Endothelial cell of umbilical vein (primary cell): Measurements from ENCODE around the gene FAM83C. TPM values are rescaled to one million over a fixed set of nuclear protein-coding genes. Genes with fewer than 3 reads are reported as not detected.

Experiments
- BruUV-seq: library from RNA; stranded (reverse); fragments of 400-500 nt; replicated peaks from 2 replicates; lab custom pipeline; 2021; lab: Mats Ljungman, UMichigan
- CTCF ChIA-PET: fragments of 300-600, 350-600 bp; sonication (Branson Sonifier 250); formaldehyde crosslinking; loops from one replicate; lab custom pipeline; 2021; ENCODE audit warnings: antibody characterized with exemption, inconsistent platforms; lab: Charles Lee
- POLR2A ChIA-PET: fragments of 300-600, 350-600 bp; sonication (Branson Sonifier 250); formaldehyde crosslinking; loops from one replicate; lab custom pipeline; 2021; ENCODE audit warnings: antibody characterized with exemption, inconsistent platforms; lab: Charles Lee
- DNase-seq: peaks from one replicate; pipeline ENCODE4 v3.0.0-alpha.2; 2011; ENCODE audit warnings: low read depth, low spot score
- FAIRE-seq: peaks from 2 replicates; lab custom pipeline; 2011; peaks lifted over from hg19 to GRCh38; lab: Jason Lieb, UNC
- H2AFZ ChIP-seq: 2 replicates; pipeline ENCODE4 v1.6.0; 2012; ENCODE audit warnings: low read depth, low read length, control low read depth, inconsistent platforms
- H3K27ac ChIP-seq: 2 replicates; pipeline ENCODE4 v1.5.1; 2011; ENCODE audit warnings: low read depth, mild to moderate bottlenecking, control low read depth, low read length, moderate library complexity; ENCODE audit not compliant: insufficient read depth
- H3K27me3 ChIP-seq, 2 experiments: 2 replicates each; pipeline versions ENCODE4 v1.6.0 to v1.6.1; 2011; ENCODE audit warnings: low read length in 2 of 2, mixed read lengths in 1 of 2; ENCODE audit not compliant: control insufficient read depth in 2 of 2, insufficient read depth in 2 of 2
- H3K36me3 ChIP-seq, 2 experiments: 2 replicates in 1 of 2; 3 replicates in 1 of 2; pipeline ENCODE4 v1.5.1; 2011; ENCODE audit warnings: low read length in 2 of 2, mild to moderate bottlenecking in 1 of 2, moderate library complexity in 1 of 2; ENCODE audit not compliant: control insufficient read depth in 2 of 2, insufficient read depth in 2 of 2; ENCODE audit errors: extremely low read depth in 1 of 2
- H3K4me1 ChIP-seq: 3 replicates; pipeline ENCODE4 v1.5.1; 2011; ENCODE audit warnings: mild to moderate bottlenecking, low read length; ENCODE audit not compliant: control insufficient read depth, insufficient read depth; ENCODE audit errors: extremely low read depth
- H3K4me2 ChIP-seq: 2 replicates; pipeline ENCODE4 v1.6.1; 2011; ENCODE audit warnings: low read length, control low read depth, mixed read lengths; ENCODE audit not compliant: insufficient read depth
- H3K4me3 ChIP-seq, 3 experiments: fragments of 200-600 bp in 1 of 3; sonication (generic), shearing (Covaris generic) in 1 of 3; replicated peaks in 1 of 3; 2 replicates each; pipeline ENCODE4 v1.5.1; 2011 to 2016; ENCODE audit warnings: control low read depth in 3 of 3, low read length in 3 of 3, mild to moderate bottlenecking in 2 of 3, inconsistent platforms in 1 of 3, low read depth in 1 of 3, moderate library complexity in 1 of 3; ENCODE audit not compliant: insufficient read depth in 1 of 3
- H3K79me2 ChIP-seq: 2 replicates; pipeline ENCODE4 v1.6.0; 2012; ENCODE audit warnings: low read length, inconsistent platforms; ENCODE audit not compliant: control insufficient read depth, insufficient read depth
- H3K9ac ChIP-seq: replicated peaks from 2 replicates; pipeline ENCODE3; 2011; ENCODE audit warnings: low read length, control low read depth; ENCODE audit not compliant: insufficient read depth; ENCODE audit errors: extremely low read depth
- H3K9me1 ChIP-seq: replicated peaks from 3 replicates; pipeline ENCODE4 v1.6.0; 2011; ENCODE audit warnings: mild to moderate bottlenecking, low read length; ENCODE audit not compliant: control insufficient read depth, insufficient read depth; ENCODE audit errors: extremely low read depth
- H3K9me3 ChIP-seq: replicated peaks from 2 replicates; pipeline ENCODE4 v1.5.1; 2012; ENCODE audit warnings: low read length, inconsistent platforms; ENCODE audit not compliant: control insufficient read depth, insufficient read depth
- H4K20me1 ChIP-seq: replicated peaks from 2 replicates; pipeline ENCODE3; 2011; ENCODE audit warnings: mild to moderate bottlenecking, low read length; ENCODE audit not compliant: control insufficient read depth, insufficient read depth; ENCODE audit errors: extremely low read depth
- EZH2 ChIP-seq: IDR thresholded peaks from 2 replicates; pipeline ENCODE4 v1.6.1; 2012; ENCODE audit warnings: borderline replicate concordance, low read depth, mild to moderate bottlenecking, moderate library complexity, low read length, inconsistent platforms; ENCODE audit not compliant: severe bottlenecking
- POLR2A ChIP-seq: IDR thresholded peaks from 2 replicates; pipeline ENCODE4 v1.6.1; 2012; ENCODE audit warnings: low read depth, mild to moderate bottlenecking, control low read depth, low read length
- POLR2AphosphoS5 ChIP-seq: IDR thresholded peaks from 2 replicates; pipeline ENCODE4 v1.6.1; 2012; ENCODE audit warnings: low read depth, mild to moderate bottlenecking, control low read depth, low read length, moderate library complexity; ENCODE audit not compliant: insufficient read depth
- dilution Hi-C: fragments of 300-500 bp; cut with MboI; formaldehyde crosslinking; loops from one replicate; pipeline ENCODE4 v1.15.0; 2019; ENCODE audit warnings: low sequenced_read_pairs; ENCODE audit not compliant: extremely low pct_ligation_motif_present
- intact Hi-C: fragments of 100-400 bp; cut with micrococcal nuclease; formaldehyde crosslinking; loops from one replicate; pipeline ENCODE4 v1.10.0; 2022
- polyA plus RNA-seq, 4 experiments: library from polyadenylated mRNA; depleted of rRNA in 3 of 4; stranded (reverse) in 3 of 4; unstranded in 1 of 4; fragments of >200 nt; gene quantifications; 2 replicates each; pipeline versions ENCODE4 v1.2.1 to v1.2.3, GENCODE V29; 2011 to 2012; ENCODE audit warnings: missing spikeins in 1 of 4
- total RNA-seq: library from RNA; stranded (reverse); gene quantifications from 2 replicates; pipeline ENCODE4 v1.2.3, GENCODE V29; 2021
- TF ChIP-seq, protein P1 (sequence below), 2 donors: IDR thresholded peaks; 1 replicate in 1 of 2; 2 replicates in 1 of 2; pipeline ENCODE4 v1.5.1; 2011; ENCODE audit warnings: low read length in 2 of 2, mild to moderate bottlenecking in 2 of 2, moderate library complexity in 2 of 2, control low read depth in 1 of 2, inconsistent platforms in 1 of 2, low read depth in 1 of 2; ENCODE audit not compliant: insufficient read depth in 1 of 2; ENCODE audit errors: extremely low read depth in 1 of 2

Gene FAM83C
- total and polyA plus RNA-seq, 2 donors (not counting 3 experiments of a cell fraction or from before 2014, with no cell fraction given) = not detected

GRCh38 chr20:35274172-35275092, 17.8 kb downstream of the FAM83C start:
- dilution Hi-C loops = loop anchor here (25.0 kb wide), 1 partner anchor 437 kb away; the partner anchor contains the start of gene NCOA6
- Histone ChIP-seq H3K9me3 (no peaks in the 10 kb centered on the region), H3K9me1 (no peaks in the 10 kb centered on the region), H3K36me3 (peaks cover 8 to 12% of the 10 kb centered on the region in 2 experiments), H3K9ac (no peak overlapping the region), H3K27me3 (no peaks in the 10 kb centered on the region), H3K79me2 (peaks cover 10% of the 10 kb centered on the region), H3K4me2 (no peak overlapping the region), H4K20me1 (no peaks in the 10 kb centered on the region), H3K27ac (no peak overlapping the region), H3K4me3 (no peak overlapping the region), H2AFZ (no peak overlapping the region), H3K4me1 (peaks cover 7% of the 10 kb centered on the region)
- FAIRE-seq = no peak
- TF ChIP-seq POLR2A = peak; percentile 9
- TF ChIP-seq EZH2 = no peak
- ChIA-PET POLR2A (interaction anchor here (1.3 kb wide), 1 partner anchor 10 kb away, joined by 3 read pairs; the partner anchor contains the start of gene EIF6), CTCF (interaction anchor here (0.8 to 1.7 kb wide), 2 partner anchors 165 to 178 kb away, joined by 3 to 5 read pairs; no protein-coding TSS in a partner anchor)
- intact Hi-C loops = no loop called here
- BruUV-seq = no TSS peak
- DNase-seq = no peak

- peaks cover 10% of the 10 kb centered on the region for H3K79me2 ChIP-seq
- no peak overlapping the region for H3K4me2 ChIP-seq
- H4K20me1 ChIP-seq = no peaks in the 10 kb centered on the region
- no peaks in the 10 kb centered on the region for H3K27me3 ChIP-seq
- DNase-seq (no peak), FAIRE-seq (no peak)
- H3K9ac ChIP-seq = no peak overlapping the region
- no peak overlapping the region for H3K4me3 ChIP-seq
- intact Hi-C loops = no loop called here
- no peaks in the 10 kb centered on the region for H3K9me1 ChIP-seq
- ChIA-PET POLR2A (interaction anchor here (0.6 kb wide), 1 partner anchor 48 kb away, joined by 3 read pairs; no protein-coding TSS in a partner anchor), CTCF (interaction anchor here (0.6 to 11.4 kb wide), 3 partner anchors 128 to 177 kb away, joined by 4 to 177 read pairs (median 6); partner anchors contain the start of genes EDEM2 and GDF5)
- TF ChIP-seq POLR2AphosphoS5 = peak; percentile 20
- TF ChIP-seq, protein P1, sequence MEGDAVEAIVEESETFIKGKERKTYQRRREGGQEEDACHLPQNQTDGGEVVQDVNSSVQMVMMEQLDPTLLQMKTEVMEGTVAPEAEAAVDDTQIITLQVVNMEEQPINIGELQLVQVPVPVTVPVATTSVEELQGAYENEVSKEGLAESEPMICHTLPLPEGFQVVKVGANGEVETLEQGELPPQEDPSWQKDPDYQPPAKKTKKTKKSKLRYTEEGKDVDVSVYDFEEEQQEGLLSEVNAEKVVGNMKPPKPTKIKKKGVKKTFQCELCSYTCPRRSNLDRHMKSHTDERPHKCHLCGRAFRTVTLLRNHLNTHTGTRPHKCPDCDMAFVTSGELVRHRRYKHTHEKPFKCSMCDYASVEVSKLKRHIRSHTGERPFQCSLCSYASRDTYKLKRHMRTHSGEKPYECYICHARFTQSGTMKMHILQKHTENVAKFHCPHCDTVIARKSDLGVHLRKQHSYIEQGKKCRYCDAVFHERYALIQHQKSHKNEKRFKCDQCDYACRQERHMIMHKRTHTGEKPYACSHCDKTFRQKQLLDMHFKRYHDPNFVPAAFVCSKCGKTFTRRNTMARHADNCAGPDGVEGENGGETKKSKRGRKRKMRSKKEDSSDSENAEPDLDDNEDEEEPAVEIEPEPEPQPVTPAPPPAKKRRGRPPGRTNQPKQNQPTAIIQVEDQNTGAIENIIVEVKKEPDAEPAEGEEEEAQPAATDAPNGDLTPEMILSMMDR (IDR thresholded peaks at IDR 0.05; ENCODE audit: extremely low read depth in 1 of 2, insufficient read depth in 1 of 2, low read depth in 1 of 2, low read length in 2 of 2) = no peak
- no peak overlapping the region for H3K27ac ChIP-seq
- H3K9me3 ChIP-seq = no peaks in the 10 kb centered on the region
- dilution Hi-C loops = loop anchor here (25.0 kb wide), 1 partner anchor 436 kb away; the partner anchor contains the start of gene NCOA6
- no TSS peak for BruUV-seq
- peaks cover 7% of the 10 kb centered on the region for H3K4me1 ChIP-seq
- H2AFZ ChIP-seq = no peak overlapping the region
- peaks cover 2 to 6% of the 10 kb centered on the region in 2 experiments for H3K36me3 ChIP-seq
Measured at GRCh38 chr20:35273449-35274171, 18.6 kb downstream of the FAM83C start.
